Midbrain (tissue), 1 donor: ENCODE results near the gene GALNT13.

Source experiments
- DNase-seq: peaks from one replicate; lab custom pipeline; 2025; lab: John Stamatoyannopoulos, UW

GALNT13 gene

GRCh38 chr2:153871231-153872221, at the start of gene GALNT13:
GALNT13 (plus strand) TSS chr2:153871922.
- DNase-seq = peak; percentile 93

GRCh38 chr2:153823880-153824279, 47.8 kb upstream of the GALNT13 start:
- no peak for DNase-seq

- no peak for DNase-seq
Observed at GRCh38 chr2:153828335-153828734, 43.4 kb upstream of the GALNT13 start.

GRCh38 chr2:153834662-153835061, 37.1 kb upstream of the GALNT13 start:
- no peak for DNase-seq

- DNase-seq = no peak
Observed at GRCh38 chr2:153858250-153858649, 13.5 kb upstream of the GALNT13 start.

GRCh38 chr2:153864022-153864421, 7.7 kb upstream of the GALNT13 start:
- no peak for DNase-seq

GRCh38 chr2:153866595-153866994, 5.1 kb upstream of the GALNT13 start:
- DNase-seq = no peak

GRCh38 chr2:153870308-153870707, 1.4 kb upstream of the GALNT13 start:
- peak; percentile 7 for DNase-seq

GRCh38 chr2:153872311-153873051, 759 bp downstream of the GALNT13 start:
- peak; percentile 39 for DNase-seq

GRCh38 chr2:153873052-153874048, 1.6 kb downstream of the GALNT13 start:
- peak; percentile 54 for DNase-seq

- no peak for DNase-seq
Observed at GRCh38 chr2:153875801-153876466, 4.2 kb downstream of the GALNT13 start.

GRCh38 chr2:153880926-153881325, 9.2 kb downstream of the GALNT13 start:
- no peak for DNase-seq

GRCh38 chr2:153886833-153887232, 15.1 kb downstream of the GALNT13 start:
- no peak for DNase-seq

GRCh38 chr2:153890576-153890975, 18.9 kb downstream of the GALNT13 start:
- DNase-seq = no peak

- no peak for DNase-seq
Observed at GRCh38 chr2:153891051-153891450, 19.3 kb downstream of the GALNT13 start.

- DNase-seq = no peak
Observed at GRCh38 chr2:153912798-153913396, 41.2 kb downstream of the GALNT13 start.

GRCh38 chr2:153917570-153917969, 45.8 kb downstream of the GALNT13 start:
- DNase-seq = no peak

- DNase-seq = no peak
Observed at GRCh38 chr2:153935511-153935910, 63.8 kb downstream of the GALNT13 start.

GRCh38 chr2:153939124-153939796, 67.5 kb downstream of the GALNT13 start:
- no peak for DNase-seq

- no peak for DNase-seq
Observed at GRCh38 chr2:153940511-153940910, 68.8 kb downstream of the GALNT13 start.
